Activated naive CD4-positive, alpha-beta T cell treated with anti-CD3 and anti-CD28 coated beads, Interleukin-2, amount 10 ng/mL, durations not matched to agents 7 days and 5 days (primary cell): ENCODE results near the gene ATP1B2.

Source experiments
- CTCF ChIA-PET: fragments of 350-600 bp; sonication (Branson Sonifier 250); formaldehyde crosslinking; loops from one replicate; lab custom pipeline; 2021; ENCODE audit warnings: antibody characterized with exemption; lab: Charles Lee
- DNase-seq: peaks from one replicate; pipeline ENCODE4 v3.0.0-alpha.2; 2020
- H3K27ac Mint-ChIP-seq: one replicate; pipeline ENCODE4 v1.8.0; 2021; ENCODE audit warnings: mild to moderate bottlenecking, moderate library complexity, mixed read lengths
- H3K27me3 Mint-ChIP-seq: one replicate; pipeline ENCODE4 v1.8.0; 2021; ENCODE audit warnings: mild to moderate bottlenecking, mixed read lengths
- H3K36me3 Mint-ChIP-seq: one replicate; pipeline ENCODE4 v1.8.0; 2021; ENCODE audit warnings: mixed read lengths
- H3K4me1 Mint-ChIP-seq: one replicate; pipeline ENCODE4 v1.8.0; 2021; ENCODE audit warnings: mixed read lengths
- H3K4me3 Mint-ChIP-seq: one replicate; pipeline ENCODE4 v1.8.0; 2021; ENCODE audit warnings: mild to moderate bottlenecking, moderate library complexity, mixed read lengths
- H3K9me3 Mint-ChIP-seq: one replicate; pipeline ENCODE4 v1.8.0; 2021; ENCODE audit warnings: mixed read lengths

Gene ATP1B2

DNA sequence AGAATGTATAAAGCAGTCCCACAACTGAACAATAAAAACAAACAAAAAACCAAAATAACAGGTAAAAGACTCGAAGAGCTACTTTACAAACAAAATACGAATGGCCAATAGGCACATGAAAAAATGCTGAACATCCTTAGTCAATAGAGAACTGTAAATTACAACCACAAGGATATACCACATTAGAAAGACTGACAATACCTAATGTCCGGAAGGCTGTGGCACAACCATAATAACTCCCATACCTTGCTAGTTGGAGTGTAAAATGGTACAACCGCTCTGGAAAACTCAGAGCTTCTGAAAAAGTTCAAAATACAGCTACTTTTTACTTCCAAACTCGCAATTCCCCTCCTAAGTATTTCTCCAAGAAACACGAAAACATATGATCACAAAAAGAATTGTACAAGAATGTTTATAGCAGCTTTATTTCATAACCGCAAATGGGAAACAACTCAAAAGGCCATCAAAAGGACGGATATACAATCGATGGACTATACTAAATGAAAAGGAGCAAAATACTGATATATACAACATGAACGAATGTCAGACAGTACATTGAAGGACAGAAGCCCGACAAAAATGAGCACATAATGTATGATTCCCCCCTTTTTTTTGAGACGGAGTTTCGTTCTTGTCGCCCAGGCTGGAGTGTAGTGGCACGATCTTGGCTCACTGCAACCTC lies 34.3 kb downstream of the ATP1B2 start:
- Mint-ChIP-seq H3K27ac (peak overlapping the region; percentile 98), H3K4me3 (peak overlapping the region; percentile 93), H3K4me1 (peaks cover 43% of the 10 kb centered on the region), H3K36me3 (peaks cover 23% of the 10 kb centered on the region), H3K27me3 (peaks cover 5% of the 10 kb centered on the region), H3K9me3 (no peaks in the 10 kb centered on the region)
- CTCF ChIA-PET: interaction anchor here (0.9 to 1.7 kb wide), 3 partner anchors 34 to 439 kb away, joined by 4 to 7 read pairs (median 5); partner anchors contain the start of gene ATP1B2
- no peak for DNase-seq

- H3K4me1 Mint-ChIP-seq: peaks cover 46% of the 10 kb centered on the region
- peak overlapping the region; percentile 93 for H3K4me3 Mint-ChIP-seq
- H3K27me3 Mint-ChIP-seq: peaks cover 5% of the 10 kb centered on the region
- peak; percentile 94 for DNase-seq
- H3K36me3 Mint-ChIP-seq: peaks cover 23% of the 10 kb centered on the region
- CTCF ChIA-PET: interaction anchor here (0.6 to 4.1 kb wide), 8 partner anchors 12 to 439 kb away, joined by 3 to 60 read pairs (median 6); partner anchors contain the start of genes ATP1B2 and FXR2
- no peaks in the 10 kb centered on the region for H3K9me3 Mint-ChIP-seq
- peak overlapping the region; percentile 98 for H3K27ac Mint-ChIP-seq
Measured at GRCh38 chr17:7685533-7686221, 35.0 kb downstream of the ATP1B2 start.

- peaks cover 26% of the 10 kb centered on the region for H3K36me3 Mint-ChIP-seq
Measured at GRCh38 chr17:7686222-7687071, 35.7 kb downstream of the ATP1B2 start.

GRCh38 chr17:7687072-7687907 lies 36.6 kb downstream of the ATP1B2 start, which contains the start of gene TP53:
Gene TP53 (minus strand): TSS chr17:7687490. CDS start chr17:7676594, 10,896 bp downstream.
- CTCF ChIA-PET: interaction anchor here (0.6 to 4.1 kb wide), 25 partner anchors 14 to 357 kb away, joined by 3 to 60 read pairs (median 6); partner anchors contain the start of genes FXR2, MPDU1, SAT2 and SENP3
- Mint-ChIP-seq H3K4me1 (peaks cover 46% of the 10 kb centered on the region), H3K36me3 (peaks cover 26% of the 10 kb centered on the region), H3K27ac (peak within 1 kb of the TSS; percentile 98), H3K9me3 (no peaks in the 10 kb centered on the region), H3K4me3 (peak within 1 kb of the TSS; percentile 93), H3K27me3 (peaks cover 5% of the 10 kb centered on the region)
- DNase-seq: peak; percentile 94

More at GRCh38 chr17:7686222-7687071, 35.7 kb downstream of the ATP1B2 start:
- Mint-ChIP-seq H3K9me3 (no peaks in the 10 kb centered on the region), H3K27me3 (peaks cover 5% of the 10 kb centered on the region), H3K4me1 (peaks cover 46% of the 10 kb centered on the region), H3K27ac (peak overlapping the region; percentile 98), H3K4me3 (peak overlapping the region; percentile 93)
- CTCF ChIA-PET: interaction anchor here (0.6 to 4.1 kb wide), 18 partner anchors 13 to 438 kb away, joined by 3 to 60 read pairs (median 6); partner anchors contain the start of genes ATP1B2, FXR2, MPDU1 and SENP3
- DNase-seq: peak; percentile 85

DNA sequence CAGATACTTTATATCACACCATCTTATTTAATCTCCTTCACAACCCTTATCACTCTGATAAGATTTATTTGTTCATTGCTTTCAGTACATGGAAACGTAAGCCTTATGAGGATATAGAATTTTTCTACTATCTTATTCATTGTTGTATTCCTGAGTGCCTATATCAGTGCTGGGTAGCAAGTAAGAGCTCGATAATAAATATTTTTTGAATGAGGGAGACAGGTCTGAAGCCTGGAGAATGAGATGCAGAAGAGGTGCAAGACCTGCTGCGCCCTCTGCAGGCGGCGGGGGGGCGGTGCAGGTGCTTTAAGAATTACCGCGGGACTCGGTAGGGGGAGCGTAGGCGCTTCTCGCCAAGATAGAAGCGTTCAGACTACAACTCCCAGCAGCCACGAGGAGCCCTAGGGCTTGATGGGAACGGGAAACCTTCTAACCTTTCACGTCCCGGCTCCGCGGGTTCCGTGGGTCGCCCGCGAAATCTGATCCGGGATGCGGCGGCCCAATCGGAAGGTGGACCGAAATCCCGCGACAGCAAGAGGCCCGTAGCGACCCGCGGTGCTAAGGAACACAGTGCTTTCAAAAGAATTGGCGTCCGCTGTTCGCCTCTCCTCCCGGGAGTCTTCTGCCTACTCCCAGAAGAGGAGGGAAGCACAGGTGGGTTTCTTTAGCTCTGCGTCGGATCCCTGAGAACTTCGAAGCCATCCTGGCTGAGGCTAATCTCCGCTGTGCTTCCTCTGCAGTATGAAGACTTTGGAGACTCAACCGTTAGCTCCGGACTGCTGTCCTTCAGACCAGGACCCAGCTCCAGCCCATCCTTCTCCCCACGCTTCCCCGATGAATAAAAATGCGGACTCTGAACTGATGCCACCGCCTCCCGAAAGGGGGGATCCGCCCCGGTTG lies 37.4 kb downstream of the ATP1B2 start, which contains the start of gene WRAP53:
Gene WRAP53 (plus strand): TSS at position 570 of the 900 bp plus-strand sequence. CDS start 172 bp downstream, at position 742.
- H3K4me1 Mint-ChIP-seq: peaks cover 42% of the 10 kb centered on the region
- H3K36me3 Mint-ChIP-seq: peaks cover 30% of the 10 kb centered on the region
- CTCF ChIA-PET: interaction anchor here (0.6 to 4.1 kb wide), 24 partner anchors 15 to 335 kb away, joined by 3 to 60 read pairs (median 6); partner anchors contain the start of genes FXR2, MPDU1, SAT2 and SENP3
- peak; percentile 97 for DNase-seq
- peak within 1 kb of the TSS; percentile 93 for H3K4me3 Mint-ChIP-seq
- H3K27me3 Mint-ChIP-seq: peaks cover 5% of the 10 kb centered on the region
- H3K9me3 Mint-ChIP-seq: no peaks in the 10 kb centered on the region
- H3K27ac Mint-ChIP-seq: peak within 1 kb of the TSS; percentile 98

GRCh38 chr17:7688808-7689316 lies 38.1 kb downstream of the ATP1B2 start:
- Mint-ChIP-seq H3K27ac (peak overlapping the region; percentile 98), H3K36me3 (peaks cover 30% of the 10 kb centered on the region), H3K4me3 (peak overlapping the region; percentile 93), H3K4me1 (peaks cover 39% of the 10 kb centered on the region), H3K9me3 (no peaks in the 10 kb centered on the region), H3K27me3 (peaks cover 5% of the 10 kb centered on the region)
- DNase-seq: no peak
- CTCF ChIA-PET: interaction anchor here (1.9 to 4.1 kb wide), 6 partner anchors 22 to 174 kb away, joined by 7 to 60 read pairs (median 19); partner anchors contain the start of genes SAT2 and SHBG

DNA sequence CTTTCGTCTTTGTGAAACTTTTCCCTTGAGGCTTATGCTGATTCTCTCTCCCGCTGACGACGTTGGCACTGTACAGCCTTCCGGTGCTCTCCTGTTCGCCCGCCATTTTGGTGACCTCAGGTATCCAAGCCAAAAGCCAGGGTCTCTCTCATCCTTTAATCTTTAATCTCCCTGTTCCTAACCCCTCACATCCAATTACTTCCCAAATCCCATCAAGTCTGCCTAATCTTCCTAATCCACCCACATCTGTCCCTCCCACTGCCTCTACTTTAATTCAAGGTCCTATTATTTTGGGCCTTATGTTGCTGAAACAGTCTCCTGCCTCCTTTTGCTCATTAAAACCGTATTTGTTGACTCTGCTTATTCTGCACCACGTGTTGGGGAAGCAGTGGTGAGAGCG lies 44.9 kb downstream of the ATP1B2 start:
- no peaks in the 10 kb centered on the region for H3K27me3 Mint-ChIP-seq
- DNase-seq: no peak
- H3K9me3 Mint-ChIP-seq: no peaks in the 10 kb centered on the region
- peaks cover 22% of the 10 kb centered on the region for H3K36me3 Mint-ChIP-seq
- CTCF ChIA-PET: no interaction called here
- H3K27ac Mint-ChIP-seq: no peak overlapping the region
- no peak overlapping the region for H3K4me3 Mint-ChIP-seq
- no peaks in the 10 kb centered on the region for H3K4me1 Mint-ChIP-seq

- Mint-ChIP-seq H3K9me3 (no peaks in the 10 kb centered on the region), H3K27me3 (peaks cover 5% of the 10 kb centered on the region), H3K4me3 (no peak overlapping the region), H3K4me1 (no peaks in the 10 kb centered on the region), H3K36me3 (peaks cover 27% of the 10 kb centered on the region), H3K27ac (no peak overlapping the region)
- CTCF ChIA-PET: no interaction called here
- no peak for DNase-seq
Measured at GRCh38 chr17:7697828-7698588, 47.3 kb downstream of the ATP1B2 start.

- CTCF ChIA-PET: no interaction called here
- Mint-ChIP-seq H3K9me3 (no peaks in the 10 kb centered on the region), H3K4me1 (peaks cover 7% of the 10 kb centered on the region), H3K27me3 (peaks cover 30% of the 10 kb centered on the region), H3K27ac (no peak overlapping the region), H3K36me3 (peaks cover 24% of the 10 kb centered on the region), H3K4me3 (no peak overlapping the region)
- DNase-seq: no peak
Measured at GRCh38 chr17:7700510-7700909, 49.8 kb downstream of the ATP1B2 start.

GRCh38 chr17:7701681-7702080 lies 51.0 kb downstream of the ATP1B2 start:
- CTCF ChIA-PET: no interaction called here
- Mint-ChIP-seq H3K36me3 (peaks cover 19% of the 10 kb centered on the region), H3K4me1 (peaks cover 11% of the 10 kb centered on the region), H3K9me3 (no peaks in the 10 kb centered on the region), H3K4me3 (no peak overlapping the region), H3K27ac (no peak overlapping the region), H3K27me3 (peaks cover 42% of the 10 kb centered on the region)
- no peak for DNase-seq

DNA sequence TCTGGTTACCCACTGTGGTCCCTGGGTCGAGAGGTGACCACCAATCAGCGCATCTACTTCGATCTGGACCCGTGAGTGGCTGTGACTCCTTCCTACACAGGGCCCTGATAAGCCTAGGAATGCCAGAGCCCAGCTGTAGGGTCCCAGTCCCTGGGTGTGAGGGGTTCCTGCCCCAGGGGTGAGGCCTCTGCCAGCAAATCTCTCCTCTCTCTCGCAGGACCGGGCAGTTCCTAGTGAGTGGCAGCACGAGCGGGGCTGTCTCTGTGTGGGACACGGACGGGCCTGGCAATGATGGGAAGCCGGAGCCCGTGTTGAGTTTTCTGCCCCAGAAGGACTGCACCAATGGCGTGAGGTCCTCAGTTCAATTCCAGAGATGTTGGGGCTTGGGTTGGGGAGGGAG lies 52.0 kb downstream of the ATP1B2 start:
- H3K4me3 Mint-ChIP-seq: no peak overlapping the region
- CTCF ChIA-PET: no interaction called here
- peaks cover 53% of the 10 kb centered on the region for H3K27me3 Mint-ChIP-seq
- no peaks in the 10 kb centered on the region for H3K9me3 Mint-ChIP-seq
- H3K36me3 Mint-ChIP-seq: peaks cover 17% of the 10 kb centered on the region
- H3K4me1 Mint-ChIP-seq: peaks cover 11% of the 10 kb centered on the region
- DNase-seq: no peak
- H3K27ac Mint-ChIP-seq: no peak overlapping the region
